Bronchial epithelial cell (primary cell): ENCODE measurements around the gene HOXD8. TPM values are rescaled to one million over a fixed set of nuclear protein-coding genes. Genes with fewer than 3 reads are reported as not detected.

Source experiments
- DNase-seq: peaks from one replicate; pipeline ENCODE4 v3.0.0-alpha.2; 2010; ENCODE audit warnings: low read depth
- FAIRE-seq: peaks from 2 replicates; lab custom pipeline; 2011; peaks lifted over from hg19 to GRCh38; lab: Jason Lieb, UNC
- H3K27me3 ChIP-seq: 2 replicates; pipeline ENCODE4 v1.5.1; 2011; ENCODE audit warnings: low read length; ENCODE audit not compliant: control insufficient read depth, insufficient read depth
- H3K36me3 ChIP-seq: 2 replicates; pipeline ENCODE4 v1.5.1; 2011; ENCODE audit warnings: low read length; ENCODE audit not compliant: control insufficient read depth, insufficient read depth
- H3K4me3 ChIP-seq: 2 replicates; pipeline ENCODE4 v1.5.1; 2011; ENCODE audit warnings: mild to moderate bottlenecking, low read depth, low read length, control low read depth
- total RNA-seq: library from RNA; depleted of rRNA; stranded (reverse); fragments of >200 nt; gene quantifications from 2 replicates; pipeline ENCODE4 v1.2.1, GENCODE V29; 2014
- TF ChIP-seq, protein P1 (sequence below): IDR thresholded peaks from 2 replicates; pipeline ENCODE4 v1.5.1; 2011; ENCODE audit warnings: mild to moderate bottlenecking, moderate library complexity, low read length, control low read depth, inconsistent platforms; ENCODE audit not compliant: insufficient read depth, severe bottlenecking

HOXD8 gene
- total RNA-seq, 1 donor from 2014 or later = not detected

DNA sequence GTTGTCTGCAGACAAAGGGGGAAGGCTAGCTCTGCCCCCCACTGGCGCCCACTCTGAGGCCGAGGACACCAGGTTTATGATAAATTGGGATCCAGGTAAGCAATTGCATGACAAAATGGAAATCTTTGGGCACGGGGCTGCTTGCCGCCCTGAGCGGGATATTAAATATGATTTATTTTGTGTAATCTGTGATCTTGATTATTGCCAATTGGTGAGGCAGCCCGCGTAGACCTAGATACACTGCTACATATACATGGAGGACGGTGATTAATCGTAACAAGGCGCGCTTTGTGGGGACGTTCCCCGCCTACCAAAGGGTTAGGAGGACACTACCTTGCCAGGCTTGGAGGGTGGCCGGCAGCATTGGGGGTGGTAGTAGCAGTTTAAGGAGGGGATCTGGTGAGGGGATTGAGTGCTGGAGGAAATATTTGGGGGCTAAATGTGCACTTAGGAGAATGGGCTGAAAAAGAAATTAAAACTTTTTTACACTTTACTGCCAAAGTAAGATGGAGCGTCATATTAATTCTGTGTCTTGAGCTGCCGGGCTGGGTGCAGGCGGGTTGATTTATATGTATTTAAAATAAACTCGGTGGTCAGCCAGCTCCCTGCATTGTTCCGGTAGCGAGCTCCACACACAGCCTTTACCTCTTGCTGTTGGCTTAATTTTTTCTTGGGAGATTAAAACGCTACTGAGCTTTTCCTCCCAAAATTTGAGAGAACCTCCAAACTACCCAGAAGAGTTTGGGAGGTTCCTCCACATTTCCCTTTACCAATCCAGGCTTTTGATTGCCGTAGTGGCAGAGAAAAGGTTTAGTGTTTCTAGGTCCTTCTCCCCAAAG lies 31.7 kb downstream of the HOXD8 start:
- FAIRE-seq (no peak), DNase-seq (no peak)
- H3K27me3 ChIP-seq = peaks cover 92% of the 10 kb centered on the region
- H3K4me3 ChIP-seq = no peak overlapping the region
- H3K36me3 ChIP-seq = no peaks in the 10 kb centered on the region
- TF ChIP-seq, protein P1, sequence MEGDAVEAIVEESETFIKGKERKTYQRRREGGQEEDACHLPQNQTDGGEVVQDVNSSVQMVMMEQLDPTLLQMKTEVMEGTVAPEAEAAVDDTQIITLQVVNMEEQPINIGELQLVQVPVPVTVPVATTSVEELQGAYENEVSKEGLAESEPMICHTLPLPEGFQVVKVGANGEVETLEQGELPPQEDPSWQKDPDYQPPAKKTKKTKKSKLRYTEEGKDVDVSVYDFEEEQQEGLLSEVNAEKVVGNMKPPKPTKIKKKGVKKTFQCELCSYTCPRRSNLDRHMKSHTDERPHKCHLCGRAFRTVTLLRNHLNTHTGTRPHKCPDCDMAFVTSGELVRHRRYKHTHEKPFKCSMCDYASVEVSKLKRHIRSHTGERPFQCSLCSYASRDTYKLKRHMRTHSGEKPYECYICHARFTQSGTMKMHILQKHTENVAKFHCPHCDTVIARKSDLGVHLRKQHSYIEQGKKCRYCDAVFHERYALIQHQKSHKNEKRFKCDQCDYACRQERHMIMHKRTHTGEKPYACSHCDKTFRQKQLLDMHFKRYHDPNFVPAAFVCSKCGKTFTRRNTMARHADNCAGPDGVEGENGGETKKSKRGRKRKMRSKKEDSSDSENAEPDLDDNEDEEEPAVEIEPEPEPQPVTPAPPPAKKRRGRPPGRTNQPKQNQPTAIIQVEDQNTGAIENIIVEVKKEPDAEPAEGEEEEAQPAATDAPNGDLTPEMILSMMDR = no peak

DNA sequence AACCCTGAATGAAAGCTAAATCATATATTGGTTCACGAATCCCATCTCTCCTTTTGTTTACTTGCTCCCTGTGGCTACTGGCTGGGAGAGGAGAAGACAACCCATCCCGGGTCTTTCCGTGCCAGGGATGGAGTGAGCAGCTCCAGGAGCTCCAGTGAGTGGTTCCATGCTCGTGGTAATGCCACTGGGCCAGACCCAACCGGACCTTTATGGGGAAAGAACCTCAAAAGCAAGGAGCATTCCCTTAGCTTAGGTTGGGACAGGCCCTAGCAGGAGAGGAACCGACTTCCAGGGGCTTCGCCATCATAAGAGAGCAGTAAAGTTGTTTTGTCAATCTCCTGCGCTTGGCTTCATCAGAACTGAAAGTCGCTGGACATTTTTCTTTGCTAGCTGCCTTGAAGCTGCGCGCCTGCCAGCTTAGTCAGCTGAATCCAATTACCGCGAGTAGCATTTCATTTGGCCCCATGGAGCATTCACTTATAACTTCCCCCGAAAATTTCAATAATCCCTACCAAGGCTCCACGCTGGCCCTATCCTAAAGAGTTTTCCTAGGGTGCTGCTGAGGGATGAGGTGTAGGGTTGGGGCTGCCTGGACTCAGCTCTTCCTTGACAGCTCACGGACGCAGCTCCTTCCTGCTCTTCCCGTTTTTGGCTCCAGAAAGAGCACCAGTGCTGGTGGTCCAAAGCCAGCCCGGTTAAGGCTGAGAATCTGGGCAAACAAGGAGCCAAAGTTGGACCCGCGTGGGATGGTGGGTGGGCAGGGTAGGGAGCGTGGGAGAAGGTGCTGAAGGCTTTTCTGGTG lies 32.5 kb downstream of the HOXD8 start:
- no peak for DNase-seq
- FAIRE-seq = no peak
- TF ChIP-seq, protein P1 = no peak
- Histone ChIP-seq H3K27me3 (peaks cover 86% of the 10 kb centered on the region), H3K36me3 (no peaks in the 10 kb centered on the region), H3K4me3 (no peak overlapping the region)

DNA sequence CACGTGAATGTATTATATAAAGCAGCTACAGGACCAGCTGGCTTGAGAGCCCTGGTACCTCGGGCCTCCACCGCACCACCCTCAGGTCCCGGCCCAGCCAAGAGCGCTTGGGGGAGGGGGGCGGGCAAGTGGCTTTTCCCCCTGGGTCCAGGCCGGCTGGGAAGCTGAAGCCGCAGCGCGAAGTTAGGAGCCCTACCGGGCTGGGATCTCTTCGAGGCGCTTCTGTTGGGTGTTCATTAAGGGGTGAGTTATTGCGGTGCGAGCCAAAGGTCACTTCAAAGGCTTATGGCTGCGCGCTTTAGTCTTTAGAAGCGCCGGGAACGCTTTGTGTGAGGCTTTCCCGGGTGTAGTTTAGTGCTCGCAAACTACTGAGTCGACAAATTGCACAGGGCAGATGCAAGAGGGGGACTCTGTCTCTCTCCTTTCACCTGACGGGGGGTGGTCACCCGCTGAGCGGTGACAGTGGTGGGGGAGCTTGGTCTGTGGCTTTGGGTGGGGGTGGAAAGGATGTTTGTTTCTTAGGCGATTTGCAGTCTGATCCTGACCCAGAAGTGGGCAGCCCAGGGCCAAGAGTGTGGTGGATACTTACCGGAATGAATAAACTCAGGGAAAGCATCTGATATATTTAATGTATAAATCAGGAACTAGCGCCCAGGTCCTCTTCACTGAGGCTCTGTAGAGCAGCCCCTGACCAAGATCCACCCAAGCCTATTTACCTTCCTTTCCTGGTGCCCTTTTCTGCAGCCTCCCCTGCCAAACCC lies 33.6 kb downstream of the HOXD8 start:
- DNase-seq (no peak), FAIRE-seq (no peak)
- Histone ChIP-seq H3K4me3 (no peak overlapping the region), H3K36me3 (no peaks in the 10 kb centered on the region), H3K27me3 (peaks cover 78% of the 10 kb centered on the region)
- TF ChIP-seq, protein P1 = no peak

DNA sequence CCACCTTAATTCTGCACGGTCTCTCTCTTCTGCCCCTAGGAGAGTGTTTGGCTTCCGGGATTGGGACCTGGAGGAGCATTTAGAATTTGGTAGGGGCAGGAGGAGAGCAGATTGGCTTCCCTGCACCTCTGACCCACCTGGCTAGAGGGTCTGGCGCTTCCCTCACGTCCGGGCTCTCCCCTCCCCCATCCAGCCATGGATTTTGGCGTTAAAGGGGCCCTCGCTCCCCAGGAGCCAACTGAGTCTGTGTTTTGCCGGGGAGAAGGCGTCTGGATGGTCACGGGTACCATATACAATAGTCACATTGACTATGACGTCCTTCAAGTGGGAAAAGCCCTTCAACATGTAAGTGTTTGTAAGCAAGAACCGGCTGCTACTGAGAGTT lies 34.2 kb downstream of the HOXD8 start:
- TF ChIP-seq, protein P1 = no peak
- DNase-seq (no peak), FAIRE-seq (no peak)
- Histone ChIP-seq H3K4me3 (no peak overlapping the region), H3K27me3 (peaks cover 73% of the 10 kb centered on the region), H3K36me3 (no peaks in the 10 kb centered on the region)

DNA sequence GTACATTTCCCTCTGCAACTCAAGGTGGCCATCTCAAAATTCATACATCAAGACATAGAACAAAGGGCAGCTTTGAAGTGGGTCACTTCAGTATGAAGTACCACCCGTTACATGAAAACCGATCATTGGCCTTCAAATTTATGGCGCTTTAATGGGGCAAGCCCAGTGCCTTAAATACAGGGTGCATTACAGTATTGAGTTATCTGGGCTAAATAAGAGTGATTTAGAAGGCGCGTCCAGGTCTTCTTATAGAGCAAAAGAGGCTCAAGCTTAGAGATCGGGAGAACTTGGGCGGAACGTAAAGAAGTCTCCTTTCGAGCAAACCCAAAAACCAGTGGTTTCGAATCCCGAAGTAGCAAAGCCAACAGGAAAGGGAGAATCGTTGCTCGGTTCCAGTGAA lies 34.7 kb downstream of the HOXD8 start:
- Histone ChIP-seq H3K4me3 (no peak overlapping the region), H3K27me3 (peaks cover 73% of the 10 kb centered on the region), H3K36me3 (no peaks in the 10 kb centered on the region)
- DNase-seq = no peak
- TF ChIP-seq, protein P1 = no peak
- FAIRE-seq = no peak
